BJ (cell line): Measurements from ENCODE around the gene NYAP1. TPM values are rescaled to one million over a fixed set of nuclear protein-coding genes. Genes with fewer than 3 reads are reported as not detected.
A peak's percentile ranks its signal among the peaks of the same experiment; 100 is the strongest.

Experiments used
- CTCF ChIA-PET: fragments of 350-600 bp; formaldehyde crosslinking; extraction: SDS; loops from one replicate; lab custom pipeline; 2021; ENCODE audit warnings: antibody characterized with exemption, inconsistent platforms; lab: Yijun Ruan, JAX
- POLR2A ChIA-PET: fragments of 300-600 bp; sonication (Branson Sonifier 250); formaldehyde crosslinking; extraction: SDS; loops from one replicate; lab custom pipeline; 2021; ENCODE audit warnings: antibody characterized with exemption; lab: Charles Lee
- DNase-seq: peaks from one replicate; pipeline ENCODE4 v3.0.0-alpha.2; 2011; ENCODE audit warnings: low read depth
- H3K27me3 ChIP-seq: 2 replicates; pipeline ENCODE4 v1.6.0; 2011; ENCODE audit warnings: low read length; ENCODE audit not compliant: control insufficient read depth, insufficient read depth
- H3K36me3 ChIP-seq: 2 replicates; pipeline ENCODE4 v1.5.1; 2011; ENCODE audit warnings: low read length; ENCODE audit not compliant: control insufficient read depth, insufficient read depth
- H3K4me3 ChIP-seq: 2 replicates; pipeline ENCODE4 v1.5.1; 2011; ENCODE audit warnings: low read depth, mild to moderate bottlenecking, control low read depth, low read length
- CTCF ChIP-seq: IDR thresholded peaks from 2 replicates; pipeline ENCODE4 v1.5.1; 2011; ENCODE audit warnings: low read depth, mild to moderate bottlenecking, control low read depth, inconsistent platforms, low read length, moderate library complexity; ENCODE audit not compliant: insufficient read depth
- polyA minus RNA-seq: library from RNA; depleted of rRNA, polyadenylated mRNA; stranded (reverse); fragments of >200 nt; gene quantifications from 2 replicates; pipeline ENCODE4 v1.2.3, GENCODE V29; 2011; rRNA and poly(A)+ RNA removed
- polyA plus RNA-seq: library from polyadenylated mRNA; depleted of rRNA; stranded (reverse); fragments of >200 nt; gene quantifications from 2 replicates; pipeline ENCODE4 v1.2.3, GENCODE V29; 2011; rRNA removed

Gene NYAP1
- polyA plus RNA-seq = 0.10 and 0.15 TPM in 2 replicates
- polyA minus RNA-seq = not detected in 2 replicates

DNA sequence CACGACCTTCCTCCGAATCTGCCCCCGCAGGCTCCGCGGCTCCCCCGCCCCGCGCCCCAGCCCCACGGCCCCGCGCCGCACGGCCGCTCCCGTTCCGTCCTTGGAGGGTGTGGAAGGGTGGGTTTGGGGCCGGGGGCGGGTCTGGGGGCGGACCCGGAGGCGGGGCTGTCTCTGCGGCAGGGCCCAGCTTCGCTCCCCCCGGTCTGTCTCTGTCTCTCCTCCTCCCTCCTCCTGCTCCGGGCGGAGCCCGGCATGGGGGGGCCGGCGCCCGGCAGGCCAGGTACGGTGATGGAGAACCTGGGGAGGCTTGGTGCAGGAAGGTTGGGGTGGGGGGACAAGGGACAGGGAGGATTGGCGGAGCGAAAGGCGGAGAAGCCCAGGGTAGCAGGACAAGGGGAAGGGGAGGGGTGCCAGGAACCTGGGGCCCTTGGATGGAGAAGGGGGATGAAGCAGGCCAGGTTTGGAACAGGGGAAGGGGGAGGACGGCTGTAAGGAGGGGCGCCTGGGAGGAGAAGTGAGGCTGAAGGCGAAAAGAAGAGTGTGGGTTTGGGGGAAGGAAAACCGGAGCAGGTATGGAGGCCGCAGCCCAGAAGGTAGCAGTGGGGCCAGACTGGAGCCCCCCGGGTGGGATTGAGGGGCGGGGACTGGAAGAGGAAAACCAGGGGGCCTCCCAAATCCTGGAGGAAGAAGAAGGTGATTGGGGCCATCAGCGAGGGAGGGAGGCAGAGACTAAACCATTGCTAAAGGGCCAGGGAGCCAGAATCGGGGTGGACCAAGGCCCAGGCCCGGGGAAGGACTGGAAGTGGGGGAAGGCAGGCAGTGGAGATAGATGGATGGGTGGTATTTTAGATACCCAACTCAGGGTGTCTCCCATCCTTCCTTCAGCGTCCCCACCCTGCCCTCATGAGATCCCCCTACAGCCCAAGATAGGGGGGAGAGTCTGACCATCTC lies at the start of gene NYAP1:
NYAP1 (plus strand) TSS at position 206 of the 951 bp plus-strand sequence. CDS start 1,385 bp downstream, outside the sequence.
- CTCF ChIA-PET = interaction anchor here (0.8 to 2.6 kb wide), 7 partner anchors 11 to 76 kb away, joined by 3 to 23 read pairs (median 5); no protein-coding TSS in a partner anchor
- no peak for DNase-seq
- POLR2A ChIA-PET = no interaction called here

DNA sequence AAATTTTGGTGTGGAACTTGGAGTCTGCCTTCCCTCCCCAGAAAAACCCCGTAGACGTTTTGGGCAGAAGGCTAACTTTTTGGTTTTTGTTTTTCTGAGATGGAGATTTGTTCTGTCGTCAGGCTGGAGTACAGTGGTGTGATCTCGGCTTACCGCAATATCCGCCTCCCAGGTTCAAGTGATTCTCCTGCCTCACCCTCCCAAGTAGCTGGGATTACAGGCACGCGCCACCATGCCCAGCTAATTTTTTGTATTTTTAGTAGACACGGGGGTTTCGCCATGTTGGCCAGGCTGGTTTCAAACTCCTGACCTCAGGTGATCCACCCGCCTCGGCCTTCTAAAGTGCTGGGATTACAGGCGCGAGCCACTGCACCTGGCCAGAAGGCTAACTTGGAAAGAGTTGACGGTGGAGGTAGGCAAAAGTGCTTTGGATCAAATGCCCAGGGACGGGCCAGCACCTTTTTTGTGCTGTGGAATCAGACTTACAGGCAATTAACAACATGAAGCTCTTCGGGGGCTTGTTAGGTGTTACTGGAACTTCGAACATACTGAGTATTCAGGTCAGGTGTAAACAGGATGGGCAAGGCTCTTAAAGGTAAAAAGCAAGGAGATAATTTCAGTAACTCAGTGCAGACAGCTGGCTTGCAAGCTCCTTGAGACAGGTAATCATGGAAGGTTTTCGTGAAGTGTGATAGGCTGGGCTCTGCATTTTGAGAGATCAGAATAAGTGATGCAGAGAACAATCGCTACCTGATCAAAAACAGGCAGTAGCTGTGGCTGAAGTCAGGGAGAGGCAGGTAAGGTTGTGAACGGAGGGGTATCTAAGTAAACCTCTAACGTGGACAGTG lies 49.2 kb upstream of the NYAP1 start:
- Histone ChIP-seq H3K4me3 (peak overlapping the region; percentile 77; the same call in 1 of the 2 replicates), H3K36me3 (peaks cover 19% of the 10 kb centered on the region), H3K27me3 (no peaks in the 10 kb centered on the region)
- TF ChIP-seq CTCF = no peak
- ChIA-PET POLR2A (no interaction called here), CTCF (interaction anchor here (1.4 kb wide), 1 partner anchor 15 kb away, joined by 5 read pairs; no protein-coding TSS in a partner anchor)
- no peak for DNase-seq

More for the DNA sequence above, at the start of gene NYAP1:
- Histone ChIP-seq H3K36me3 (no peaks in the 10 kb centered on the region), H3K4me3 (peak within 1 kb of the TSS; percentile 48), H3K27me3 (no peaks in the 10 kb centered on the region)
- no peak for TF ChIP-seq CTCF

DNA sequence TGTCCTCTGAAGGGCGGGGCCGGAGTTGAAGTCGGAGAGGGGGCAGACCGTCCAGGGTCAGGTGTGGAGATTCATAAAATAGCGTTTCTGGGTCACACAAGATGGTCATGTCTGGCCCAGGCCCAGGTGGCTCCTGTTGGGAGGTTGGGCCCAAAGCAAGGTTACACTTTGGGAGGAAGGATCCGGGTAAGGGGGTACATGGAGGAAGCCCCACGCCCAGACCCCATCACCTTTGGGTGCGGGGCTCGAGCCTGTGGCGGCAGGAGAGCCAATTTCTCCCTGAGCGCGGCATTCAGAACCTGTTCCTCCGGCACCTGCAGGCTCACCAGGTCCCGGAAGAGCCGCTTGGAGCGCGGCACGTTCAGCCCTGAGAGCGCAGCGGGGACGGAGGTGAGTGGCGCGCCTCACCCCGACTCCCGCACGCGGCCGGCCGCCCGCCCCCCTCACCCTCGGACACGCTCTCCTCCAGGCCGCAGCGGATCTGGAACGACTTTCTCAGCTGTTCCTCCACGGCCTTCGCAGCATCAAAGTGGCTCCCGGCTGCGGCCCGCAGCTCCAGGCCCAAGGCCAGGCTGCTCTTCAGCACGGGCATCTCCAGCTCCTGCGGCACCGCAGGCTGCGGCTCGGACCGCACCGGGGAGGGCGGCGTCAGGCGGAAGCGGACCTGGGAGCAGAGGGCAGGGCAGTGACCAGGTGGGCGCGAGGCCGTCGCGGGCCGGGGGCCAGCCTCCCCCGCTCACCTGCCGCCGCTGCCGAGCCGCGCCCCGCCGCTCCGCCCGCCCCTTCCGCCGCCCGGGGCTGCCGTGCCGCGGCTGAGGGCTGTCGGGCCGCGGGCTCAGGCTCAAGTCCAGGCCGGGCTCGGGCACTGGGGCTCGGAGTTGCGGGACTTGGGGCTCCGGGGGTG lies 48.1 kb upstream of the NYAP1 start:
- POLR2A ChIA-PET = no interaction called here
- CTCF ChIA-PET = interaction anchor here (1.0 to 1.4 kb wide), 3 partner anchors 14 to 417 kb away, joined by 4 to 6 read pairs (median 5); partner anchors contain the start of gene SLC12A9
- H3K4me3 ChIP-seq = peak overlapping the region; percentile 77
- no peaks in the 10 kb centered on the region for H3K27me3 ChIP-seq
- H3K36me3 ChIP-seq = peaks cover 19% of the 10 kb centered on the region
- DNase-seq = no peak
- no peak for TF ChIP-seq CTCF

DNA sequence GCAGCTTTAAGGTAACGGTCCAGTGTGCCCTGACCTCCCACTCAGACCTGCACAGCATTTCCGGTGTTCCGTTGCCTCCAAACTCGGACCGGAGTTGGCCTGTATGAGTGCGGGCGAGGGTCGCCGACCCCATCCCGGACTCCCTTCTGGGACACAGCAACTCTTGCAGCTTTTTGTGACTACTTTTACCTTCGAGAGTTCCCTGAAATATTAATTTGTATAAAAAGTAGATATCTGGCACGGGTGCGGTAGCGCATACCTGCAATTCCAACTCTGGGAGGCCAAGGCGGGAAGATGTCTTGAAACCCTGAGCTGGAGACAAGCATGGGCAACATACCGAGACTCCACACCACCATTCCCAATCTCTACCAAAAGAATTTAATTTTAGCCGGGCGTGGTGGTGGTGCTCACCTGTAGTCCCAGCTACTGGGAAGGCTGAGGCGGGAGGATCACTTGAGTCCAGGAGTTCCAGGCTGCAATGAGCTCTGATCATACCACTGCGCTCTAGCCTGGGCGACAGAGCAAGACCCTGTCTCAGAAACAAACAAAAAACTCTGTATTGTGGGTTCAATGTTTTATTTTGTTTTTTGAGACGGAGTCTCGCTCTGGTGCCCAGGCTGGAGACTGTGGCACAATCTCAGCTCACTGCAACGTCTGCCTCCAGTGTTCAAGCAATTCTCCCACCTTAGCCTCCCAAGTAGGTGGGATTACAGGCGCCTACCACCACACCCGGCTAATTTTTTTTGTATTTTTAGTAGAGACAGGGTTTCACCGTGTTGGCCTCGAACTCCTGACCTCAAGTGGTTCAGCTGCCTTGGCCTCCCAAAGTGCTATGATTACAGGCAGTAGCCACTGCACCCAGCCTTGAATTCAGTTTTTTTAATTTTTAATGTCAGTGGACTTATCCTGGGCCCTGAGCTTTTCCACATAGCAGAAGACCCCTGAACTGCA lies 46.3 kb upstream of the NYAP1 start:
- H3K36me3 ChIP-seq = peaks cover 16% of the 10 kb centered on the region
- POLR2A ChIA-PET = interaction anchor here (0.5 to 0.7 kb wide), 2 partner anchors 172 to 175 kb away, joined by 3 to 4 read pairs; partner anchors contain the start of gene MOSPD3
- CTCF ChIA-PET = interaction anchor here (0.7 to 2.1 kb wide), 6 partner anchors 8 to 415 kb away, joined by 3 to 7 read pairs (median 5); partner anchors contain the start of genes MEPCE, NYAP1 and SLC12A9
- no peak for TF ChIP-seq CTCF
- H3K27me3 ChIP-seq = no peaks in the 10 kb centered on the region
- no peak for DNase-seq
- H3K4me3 ChIP-seq = no peak overlapping the region
